HEK293 (cell line): ENCODE measurements around the gene TANGO6.

ENCODE experiments used
- CTCF ChIA-PET: fragments of 350-600 bp; formaldehyde crosslinking; extraction: SDS; loops from one replicate; lab custom pipeline; 2021; ENCODE audit warnings: antibody characterized with exemption; lab: Yijun Ruan, JAX
- POLR2A ChIA-PET: fragments of 300-600 bp; formaldehyde crosslinking; extraction: SDS; loops from one replicate; lab custom pipeline; 2020; ENCODE audit warnings: antibody characterized with exemption, inconsistent platforms; lab: Yijun Ruan, JAX
- H3K27ac ChIP-seq: fragments of 200-500 bp; sonication (Bioruptor generic); 2 replicates; pipeline ENCODE4 v1.5.1; 2014; ENCODE audit warnings: low read depth, low read length, control low read depth, inconsistent platforms; ENCODE audit errors: extremely low read depth
- H3K36me3 ChIP-seq, 2 experiments: fragments of 200-500 bp in 1 of 2; sonication (Bioruptor generic) in 1 of 2; 1 replicate in 1 of 2; 2 replicates in 1 of 2; pipeline ENCODE4 v1.5.1; 2014 to 2017; ENCODE audit warnings: inconsistent platforms in 2 of 2, low read length in 2 of 2; ENCODE audit not compliant: control insufficient read depth in 2 of 2, insufficient read depth in 1 of 2
- H3K4me1 ChIP-seq: fragments of 200-500 bp; sonication (Bioruptor generic); 2 replicates; pipeline ENCODE4 v1.5.1; 2014; ENCODE audit warnings: mild to moderate bottlenecking, low read length, inconsistent platforms; ENCODE audit not compliant: control insufficient read depth, insufficient read depth
- H3K4me3 ChIP-seq: 2 replicates; pipeline ENCODE4 v1.5.1; 2011; ENCODE audit warnings: low read depth, mild to moderate bottlenecking, control low read depth, low read length, moderate library complexity
- H3K9me3 ChIP-seq: fragments of 200-500 bp; sonication (Bioruptor generic); 2 replicates; pipeline ENCODE4 v1.5.1; 2014; ENCODE audit warnings: low read depth, low read length, inconsistent platforms; ENCODE audit not compliant: control insufficient read depth, insufficient read depth
- BCL11B ChIP-seq: fragments of 450-650 bp; formaldehyde crosslinking; IDR thresholded peaks from 2 replicates; pipeline ENCODE4 v1.5.1; 2016; ENCODE audit warnings: low read depth, missing biosample characterization, missing genetic modification characterization
- HOXC10 ChIP-seq: sonication (generic); formaldehyde crosslinking; IDR thresholded peaks from 2 replicates; pipeline ENCODE4 v1.8.1; 2023; ENCODE audit warnings: mild to moderate bottlenecking, missing genetic modification reagents
- KLF9 ChIP-seq: fragments of 450-650 bp; formaldehyde crosslinking; IDR thresholded peaks from 2 replicates; pipeline ENCODE4 v1.5.1; 2016; ENCODE audit warnings: missing biosample characterization, missing genetic modification characterization, low read depth
- SALL2 ChIP-seq: fragments of 450-650 bp; formaldehyde crosslinking; IDR thresholded peaks from 2 replicates; pipeline ENCODE4 v1.5.0; 2017; ENCODE audit warnings: missing biosample characterization, mild to moderate bottlenecking, missing genetic modification characterization, borderline replicate concordance
- SCRT2 ChIP-seq: fragments of 450-650 bp; formaldehyde crosslinking; IDR thresholded peaks from 2 replicates; pipeline ENCODE4 v1.5.1; 2016; ENCODE audit warnings: missing biosample characterization, missing genetic modification characterization
- YY1 ChIP-seq: fragments of 450-650 bp; formaldehyde crosslinking; IDR thresholded peaks from 2 replicates; pipeline ENCODE4 v1.5.1; 2018; ENCODE audit warnings: missing biosample characterization, missing genetic modification characterization
- ZFHX2 ChIP-seq: fragments of 450-650 bp; formaldehyde crosslinking; conservative IDR thresholded peaks from 2 replicates; pipeline ENCODE4 v1.5.1; 2016; ENCODE audit warnings: missing biosample characterization, missing genetic modification characterization
- ZNF2 ChIP-seq: fragments of 450-650 bp; formaldehyde crosslinking; IDR thresholded peaks from 2 replicates; pipeline ENCODE4 v1.5.1; 2016; ENCODE audit warnings: missing biosample characterization, missing genetic modification characterization
- ZNF248 ChIP-seq: fragments of 450-650 bp; formaldehyde crosslinking; IDR thresholded peaks from 2 replicates; pipeline ENCODE4 v1.5.1; 2017; ENCODE audit warnings: missing biosample characterization, missing genetic modification characterization
- ZNF280C ChIP-seq: fragments of 450-650 bp; formaldehyde crosslinking; IDR thresholded peaks from 2 replicates; pipeline ENCODE4 v1.5.1; 2016; ENCODE audit warnings: missing biosample characterization, missing genetic modification characterization
- ZNF324 ChIP-seq: fragments of 450-650 bp; formaldehyde crosslinking; IDR thresholded peaks from 2 replicates; pipeline ENCODE4 v1.5.1; 2016; ENCODE audit warnings: missing biosample characterization, missing genetic modification characterization
- ZNF37A ChIP-seq: fragments of 450-650 bp; IDR thresholded peaks from 2 replicates; pipeline ENCODE4 v1.5.1; 2018; ENCODE audit warnings: missing biosample characterization, missing genetic modification characterization
- ZNF416 ChIP-seq: fragments of 450-650 bp; formaldehyde crosslinking; IDR thresholded peaks from 2 replicates; pipeline ENCODE4 v1.5.1; 2016; ENCODE audit warnings: missing biosample characterization, missing genetic modification characterization
- ZNF473 ChIP-seq: fragments of 450-650 bp; formaldehyde crosslinking; IDR thresholded peaks from 2 replicates; pipeline ENCODE4 v1.5.1; 2017; ENCODE audit warnings: missing biosample characterization, missing genetic modification characterization
- ZNF513 ChIP-seq: fragments of 450-650 bp; IDR thresholded peaks from 2 replicates; pipeline ENCODE4 v1.5.1; 2018; ENCODE audit warnings: missing biosample characterization, missing genetic modification characterization
- ZNF596 ChIP-seq: fragments of 450-650 bp; IDR thresholded peaks from 2 replicates; pipeline ENCODE4 v1.5.0; 2018; ENCODE audit warnings: missing biosample characterization, mild to moderate bottlenecking, missing genetic modification characterization, moderate library complexity
- ZNF626 ChIP-seq: fragments of 450-650 bp; sonication (Bioruptor Pico); formaldehyde crosslinking; IDR thresholded peaks from 2 replicates; pipeline ENCODE4 v1.5.1; 2018; ENCODE audit warnings: missing biosample characterization, missing genetic modification characterization, inconsistent platforms
- ZNF677 ChIP-seq: fragments of 450-650 bp; IDR thresholded peaks from 2 replicates; pipeline ENCODE4 v1.5.0; 2018; ENCODE audit warnings: missing biosample characterization, mild to moderate bottlenecking, missing genetic modification characterization, moderate library complexity
- ZNF785 ChIP-seq: fragments of 450-650 bp; formaldehyde crosslinking; IDR thresholded peaks from 2 replicates; pipeline ENCODE4 v1.5.1; 2016; ENCODE audit warnings: missing biosample characterization, missing genetic modification characterization
- ZSCAN23 ChIP-seq: fragments of 450-650 bp; formaldehyde crosslinking; IDR thresholded peaks from 2 replicates; pipeline ENCODE4 v1.5.1; 2016; ENCODE audit warnings: missing biosample characterization, missing genetic modification characterization
- TF ChIP-seq, protein P1 (sequence below): fragments of 450-650 bp; formaldehyde crosslinking; IDR thresholded peaks from 2 replicates; pipeline ENCODE4 v1.5.1; 2016; ENCODE audit warnings: missing biosample characterization, missing genetic modification characterization

The TANGO6 gene

GRCh38 chr16:68875871-68876270 is 32.5 kb downstream of the TANGO6 start (continued):
- TF ChIP-seq, protein P1, sequence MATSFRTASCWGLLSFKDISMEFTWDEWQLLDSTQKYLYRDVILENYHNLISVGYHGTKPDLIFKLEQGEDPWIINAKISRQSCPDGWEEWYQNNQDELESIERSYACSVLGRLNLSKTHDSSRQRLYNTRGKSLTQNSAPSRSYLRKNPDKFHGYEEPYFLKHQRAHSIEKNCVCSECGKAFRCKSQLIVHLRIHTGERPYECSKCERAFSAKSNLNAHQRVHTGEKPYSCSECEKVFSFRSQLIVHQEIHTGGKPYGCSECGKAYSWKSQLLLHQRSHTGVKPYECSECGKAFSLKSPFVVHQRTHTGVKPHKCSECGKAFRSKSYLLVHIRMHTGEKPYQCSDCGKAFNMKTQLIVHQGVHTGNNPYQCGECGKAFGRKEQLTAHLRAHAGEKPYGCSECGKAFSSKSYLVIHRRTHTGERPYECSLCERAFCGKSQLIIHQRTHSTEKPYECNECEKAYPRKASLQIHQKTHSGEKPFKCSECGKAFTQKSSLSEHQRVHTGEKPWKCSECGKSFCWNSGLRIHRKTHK, result no peak
- no peak for TF ChIP-seq ZNF2 (tag by site-specific recombination)
- TF ChIP-seq ZNF626, result no peak
- no peak for TF ChIP-seq ZNF677 (tag by site-specific recombination)
- no peak for TF ChIP-seq ZNF324 (tag by site-specific recombination)
- no peak for TF ChIP-seq YY1 (tag by site-specific recombination)
- no peak for TF ChIP-seq ZNF416
- no peak for TF ChIP-seq ZSCAN23 (tag by site-specific recombination)

GRCh38 chr16:68883685-68884084 is 40.4 kb downstream of the TANGO6 start:
- H3K4me1 ChIP-seq, result no peaks in the 10 kb centered on the region
- H3K36me3 ChIP-seq, result peaks cover 9 to 16% of the 10 kb centered on the region in 2 experiments; a peak in 2 of 3 replicates
- ChIA-PET CTCF (no interaction called here), POLR2A (no interaction called here)
- no peaks in the 10 kb centered on the region for H3K9me3 ChIP-seq
- H3K27ac ChIP-seq, result no peak overlapping the region
- TF ChIP-seq ZNF785 (tag by site-specific recombination) (no peak), HOXC10 (no peak), ZNF513 (tag by site-specific recombination) (no peak), ZSCAN23 (tag by site-specific recombination) (no peak), ZNF280C (tag by site-specific recombination) (no peak), ZFHX2 (tag by site-specific recombination) (no peak), ZNF37A (tag by site-specific recombination) (no peak), BCL11B (tag by site-specific recombination) (no peak), SCRT2 (tag by site-specific recombination) (no peak)
- no peak overlapping the region for H3K4me3 ChIP-seq

GRCh38 chr16:68884401-68884800 is 41.1 kb downstream of the TANGO6 start:
- H3K36me3 ChIP-seq, result peaks cover 8 to 16% of the 10 kb centered on the region in 2 experiments; a peak in 2 of 3 replicates
- ChIA-PET CTCF (no interaction called here), POLR2A (no interaction called here)
- H3K27ac ChIP-seq, result no peak overlapping the region
- no peaks in the 10 kb centered on the region for H3K4me1 ChIP-seq
- no peak for TF ChIP-seq SALL2 (tag by site-specific recombination)
- TF ChIP-seq ZNF248 (tag by site-specific recombination), result no peak
- no peak for TF ChIP-seq KLF9 (tag by site-specific recombination)
- no peak for TF ChIP-seq ZNF473 (tag by site-specific recombination)
- TF ChIP-seq ZNF596 (tag by site-specific recombination), result no peak
- no peak overlapping the region for H3K4me3 ChIP-seq
- H3K9me3 ChIP-seq, result no peaks in the 10 kb centered on the region
